ENCODE data around the gene MYL1. TPM values are rescaled to one million over a fixed set of nuclear protein-coding genes. Genes with fewer than 3 reads are reported as not detected.

The MYL1 gene
- total and polyA plus RNA-seq, 4 donors: 0.21 TPM; not detected in 3

- Histone ChIP-seq H3K9ac (ENCODE audit: insufficient read depth in 1 of 2, low read length in 2 of 2) (no peak overlapping the region), H3K4me3 (no peak overlapping the region), H3K27me3 (ENCODE audit: control insufficient read depth in 3 of 3, insufficient read depth in 3 of 3, low read length in 2 of 3) (no peaks in the 10 kb centered on the region), H3K27ac (ENCODE audit: low read depth in 1 of 2, low read length in 1 of 2) (no peak overlapping the region), H3K36me3 (ENCODE audit: control insufficient read depth in 4 of 4, insufficient read depth in 4 of 4, low read length in 4 of 4) (no peaks in the 10 kb centered on the region), H3K4me1 (ENCODE audit: control insufficient read depth in 5 of 5, insufficient read depth in 5 of 5, low read length in 5 of 5) (no peaks in the 10 kb centered on the region), H3K9me3 (ENCODE audit: control insufficient read depth in 4 of 4, insufficient read depth in 3 of 4, low read length in 3 of 4) (no peaks in the 10 kb centered on the region)
- ATAC-seq (ENCODE audit: insufficient read depth, low FRiP score) (no peak), DNase-seq (no peak)
- WGBS, 2 donors: 69 to 90% methylated on average over 1 of the region's 1 CpG
- no peak for TF ChIP-seq CTCF (IDR thresholded peaks at IDR 0.05; ENCODE audit: control extremely low read depth, extremely low read depth)
Observed at GRCh38 chr2:210267698-210268097, 47.3 kb downstream of the MYL1 start.

GRCh38 chr2:210264282-210264681 is 50.7 kb downstream of the MYL1 start:
- Histone ChIP-seq H3K4me3 (no peak overlapping the region), H3K36me3 (ENCODE audit: control insufficient read depth in 4 of 4, insufficient read depth in 4 of 4, low read length in 4 of 4) (no peaks in the 10 kb centered on the region), H3K4me1 (ENCODE audit: control insufficient read depth in 5 of 5, insufficient read depth in 5 of 5, low read length in 5 of 5) (no peaks in the 10 kb centered on the region), H3K9me3 (ENCODE audit: control insufficient read depth in 4 of 4, insufficient read depth in 3 of 4, low read length in 3 of 4) (peaks cover 0 to 2% (median 0%) of the 10 kb centered on the region in 4 donors), H3K27ac (ENCODE audit: low read depth in 1 of 2, low read length in 1 of 2) (no peak overlapping the region), H3K27me3 (ENCODE audit: control insufficient read depth in 3 of 3, insufficient read depth in 3 of 3, low read length in 2 of 3) (no peaks in the 10 kb centered on the region), H3K9ac (ENCODE audit: insufficient read depth in 1 of 2, low read length in 2 of 2) (no peak overlapping the region)
- no peak for DNase-seq
- ATAC-seq (ENCODE audit: insufficient read depth, low FRiP score): no peak
- no peak for TF ChIP-seq CTCF (IDR thresholded peaks at IDR 0.05; ENCODE audit: control extremely low read depth, extremely low read depth)
- WGBS, 2 donors: 69 to 81% methylated on average over 1 of the region's 1 CpG

- Histone ChIP-seq H3K4me3 (no peak overlapping the region), H3K36me3 (ENCODE audit: control insufficient read depth in 4 of 4, insufficient read depth in 4 of 4, low read length in 4 of 4) (no peaks in the 10 kb centered on the region), H3K9me3 (ENCODE audit: control insufficient read depth in 4 of 4, insufficient read depth in 3 of 4, low read length in 3 of 4) (peaks cover 0 to 2% (median 0%) of the 10 kb centered on the region in 4 donors), H3K9ac (ENCODE audit: insufficient read depth in 1 of 2, low read length in 2 of 2) (no peak overlapping the region), H3K4me1 (ENCODE audit: control insufficient read depth in 5 of 5, insufficient read depth in 5 of 5, low read length in 5 of 5) (no peaks in the 10 kb centered on the region), H3K27ac (ENCODE audit: low read depth in 1 of 2, low read length in 1 of 2) (no peak overlapping the region), H3K27me3 (ENCODE audit: control insufficient read depth in 3 of 3, insufficient read depth in 3 of 3, low read length in 2 of 3) (no peaks in the 10 kb centered on the region)
- DNase-seq (no peak), ATAC-seq (ENCODE audit: insufficient read depth, low FRiP score) (no peak)
- WGBS, 2 donors: 85 to 87% methylated on average over 2 of the region's 2 CpGs
- no peak for TF ChIP-seq CTCF (IDR thresholded peaks at IDR 0.05; ENCODE audit: control extremely low read depth, extremely low read depth)
Observed at GRCh38 chr2:210263841-210264240, 51.1 kb downstream of the MYL1 start.

GRCh38 chr2:210262036-210262435 is 52.9 kb downstream of the MYL1 start:
- H3K4me1 ChIP-seq (ENCODE audit: control insufficient read depth in 5 of 5, insufficient read depth in 5 of 5, low read length in 5 of 5): no peaks in the 10 kb centered on the region
- DNase-seq (no peak), ATAC-seq (ENCODE audit: insufficient read depth, low FRiP score) (no peak)
- H3K9me3 ChIP-seq (ENCODE audit: control insufficient read depth in 4 of 4, insufficient read depth in 3 of 4, low read length in 3 of 4): peaks cover 0 to 2% (median 0%) of the 10 kb centered on the region in 4 donors
- TF ChIP-seq CTCF (IDR thresholded peaks at IDR 0.05; ENCODE audit: control extremely low read depth, extremely low read depth): no peak
- H3K27ac ChIP-seq (ENCODE audit: low read depth in 1 of 2, low read length in 1 of 2): no peak overlapping the region
- H3K9ac ChIP-seq (ENCODE audit: insufficient read depth in 1 of 2, low read length in 2 of 2): no peak overlapping the region
- H3K4me3 ChIP-seq: no peak overlapping the region
- WGBS, 2 donors: 75 to 85% methylated on average over 2 of the region's 2 CpGs
- no peaks in the 10 kb centered on the region for H3K36me3 ChIP-seq (ENCODE audit: control insufficient read depth in 4 of 4, insufficient read depth in 4 of 4, low read length in 4 of 4)
- H3K27me3 ChIP-seq (ENCODE audit: control insufficient read depth in 3 of 3, insufficient read depth in 3 of 3, low read length in 2 of 3): no peaks in the 10 kb centered on the region
